Lung (tissue), 16 donors: Measurements from ENCODE around the gene HAVCR2. TPM values are rescaled to one million over a fixed set of nuclear protein-coding genes. Genes with fewer than 3 reads are reported as not detected.

Experiments
- ATAC-seq: fragments of 200-7000 bp; cut with Tn5 transposase; one replicate; pipeline ENCODE4 v1.9.1; 2020; ENCODE audit warnings: moderate number of reproducible peaks; ENCODE audit not compliant: insufficient read depth, low FRiP score
- DNase-seq, 3 donors: peaks; one replicate each; pipeline ENCODE4 v3.0.0-alpha.2; 2013 to 2017
- H3K27ac ChIP-seq, 2 donors: one replicate each; pipeline ENCODE4 v1.5.1; 2013; ENCODE audit warnings: mild to moderate bottlenecking in 2 of 2, moderate library complexity in 2 of 2, control low read depth in 1 of 2, inconsistent platforms in 1 of 2, low read depth in 1 of 2, low read length in 1 of 2
- H3K27me3 ChIP-seq, 3 donors: one replicate each; pipeline ENCODE4 v1.5.1; 2013; ENCODE audit warnings: low read length in 2 of 3; ENCODE audit not compliant: control insufficient read depth in 3 of 3, insufficient read depth in 3 of 3
- H3K36me3 ChIP-seq, 4 donors: one replicate each; pipeline ENCODE4 v1.5.1; 2013; ENCODE audit warnings: low read length in 4 of 4, mild to moderate bottlenecking in 1 of 4, moderate library complexity in 1 of 4; ENCODE audit not compliant: control insufficient read depth in 4 of 4, insufficient read depth in 4 of 4
- H3K4me1 ChIP-seq, 5 donors: one replicate each; pipeline ENCODE4 v1.5.1; 2013; ENCODE audit warnings: low read length in 5 of 5, mild to moderate bottlenecking in 2 of 5, moderate library complexity in 1 of 5; ENCODE audit not compliant: control insufficient read depth in 5 of 5, insufficient read depth in 5 of 5
- H3K4me3 ChIP-seq: one replicate; pipeline ENCODE4 v1.5.1; 2013; ENCODE audit warnings: mild to moderate bottlenecking, control low read depth, moderate library complexity
- H3K9ac ChIP-seq, 2 donors: one replicate each; pipeline ENCODE4 v1.5.1; 2013; ENCODE audit warnings: low read length in 2 of 2, control low read depth in 1 of 2; ENCODE audit not compliant: insufficient read depth in 1 of 2
- H3K9me3 ChIP-seq, 4 donors: one replicate each; pipeline ENCODE4 v1.5.1; 2013; ENCODE audit warnings: low read length in 3 of 4, mild to moderate bottlenecking in 1 of 4, moderate library complexity in 1 of 4; ENCODE audit not compliant: control insufficient read depth in 4 of 4, insufficient read depth in 3 of 4
- WGBS, 2 donors: extraction: QIAGEN DNeasy Blood & Tissue Kit; methylation state at CpG; one replicate each; pipeline ENCODE4 v1.1.7; 2013; 5-methylcytosine and 5-hydroxymethylcytosine counted together
- long read RNA-seq, 5 donors: transcript quantifications; one replicate each; lab custom pipeline, GENCODE V29; 2026
- polyA plus RNA-seq, 2 donors: library from polyadenylated mRNA; stranded (reverse); fragments of 200-250 nt; gene quantifications; one replicate each; pipeline ENCODE4 v1.2.1, GENCODE V29; 2013
- total RNA-seq, 2 donors: library from RNA; depleted of rRNA in 1 of 2; stranded (reverse); fragments of >200 nt in 1 of 2; gene quantifications; one replicate each; pipeline ENCODE4 v1.2.1, GENCODE V29; 2014 to 2021
- TF ChIP-seq, protein P1 (sequence below): IDR thresholded peaks from 2 replicates; pipeline ENCODE4 v1.5.1; 2012; ENCODE audit warnings: mild to moderate bottlenecking; ENCODE audit errors: control extremely low read depth, extremely low read depth
- donor health status: control.
- donor health status: control.
- donor health status: Bipolar disorder and iron deficiency.
- donor health status: healthy.
- donor health status: DM: yes; HTN: yes; CAD: no.

The HAVCR2 gene
- total RNA-seq (10 to 100 TPM; 13.0 to 32.6 TPM), polyA plus RNA-seq (10 to 100 TPM in 1 of 2 donors, 1 to 10 TPM in 1; 8.8 to 38.4 TPM)
- long read RNA-seq, donor 1, partial matches to known transcripts = 0 of 1 reads
- long read RNA-seq, donor 1, other reads (novel, unspliced or antisense) = 0 of 1 reads
- long read RNA-seq, donor 2 = 0 reads
- long read RNA-seq, donor 3 = 0 reads
- long read RNA-seq, donor 4 = 0 reads
- long read RNA-seq, donor 5, partial matches to known transcripts = 0 of 1 reads
- long read RNA-seq, donor 5, other reads (novel, unspliced or antisense) = 0 of 1 reads

DNA sequence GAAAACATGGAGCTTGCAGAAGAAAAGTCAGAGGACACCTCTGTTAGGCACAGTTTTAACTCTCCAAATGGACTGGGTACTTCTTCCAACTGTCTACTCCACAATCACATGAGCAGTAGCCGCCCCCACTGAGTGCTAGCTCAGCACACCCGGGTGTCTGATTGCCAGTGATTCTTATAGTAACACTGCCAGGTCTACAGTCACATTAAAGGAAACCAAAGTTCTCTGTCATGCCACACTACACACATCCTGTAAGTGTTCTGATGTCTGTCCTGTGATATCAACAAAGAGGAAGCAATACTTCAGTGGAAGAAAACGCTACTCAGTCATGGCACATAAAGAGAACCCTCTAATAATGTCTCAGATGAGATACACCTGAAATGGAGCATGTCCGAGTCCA lies at the start of gene HAVCR2:
HAVCR2 (minus strand) TSS at position 69 of the 400 bp plus-strand sequence; CDS start at position 8, 61 bp downstream.
- Histone ChIP-seq H3K4me3 (no peak within 1 kb of the TSS), H3K27me3 (no peaks in the 10 kb centered on the region), H3K36me3 (no peaks in the 10 kb centered on the region), H3K9me3 (no peaks in the 10 kb centered on the region), H3K9ac (no peak within 1 kb of the TSS), H3K27ac (peak within 1 kb of the TSS in 1 of 2 donors; percentile 79), H3K4me1 (peaks cover 0 to 4% (median 0%) of the 10 kb centered on the region in 5 donors)
- TF ChIP-seq, protein P1, sequence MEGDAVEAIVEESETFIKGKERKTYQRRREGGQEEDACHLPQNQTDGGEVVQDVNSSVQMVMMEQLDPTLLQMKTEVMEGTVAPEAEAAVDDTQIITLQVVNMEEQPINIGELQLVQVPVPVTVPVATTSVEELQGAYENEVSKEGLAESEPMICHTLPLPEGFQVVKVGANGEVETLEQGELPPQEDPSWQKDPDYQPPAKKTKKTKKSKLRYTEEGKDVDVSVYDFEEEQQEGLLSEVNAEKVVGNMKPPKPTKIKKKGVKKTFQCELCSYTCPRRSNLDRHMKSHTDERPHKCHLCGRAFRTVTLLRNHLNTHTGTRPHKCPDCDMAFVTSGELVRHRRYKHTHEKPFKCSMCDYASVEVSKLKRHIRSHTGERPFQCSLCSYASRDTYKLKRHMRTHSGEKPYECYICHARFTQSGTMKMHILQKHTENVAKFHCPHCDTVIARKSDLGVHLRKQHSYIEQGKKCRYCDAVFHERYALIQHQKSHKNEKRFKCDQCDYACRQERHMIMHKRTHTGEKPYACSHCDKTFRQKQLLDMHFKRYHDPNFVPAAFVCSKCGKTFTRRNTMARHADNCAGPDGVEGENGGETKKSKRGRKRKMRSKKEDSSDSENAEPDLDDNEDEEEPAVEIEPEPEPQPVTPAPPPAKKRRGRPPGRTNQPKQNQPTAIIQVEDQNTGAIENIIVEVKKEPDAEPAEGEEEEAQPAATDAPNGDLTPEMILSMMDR = no peak
- peak in 1 of 3 donors; percentile 21 for DNase-seq
- no peak for ATAC-seq
- 21 to 42% methylated on average over 4 of the region's 4 CpGs for WGBS, 2 donors

DNA sequence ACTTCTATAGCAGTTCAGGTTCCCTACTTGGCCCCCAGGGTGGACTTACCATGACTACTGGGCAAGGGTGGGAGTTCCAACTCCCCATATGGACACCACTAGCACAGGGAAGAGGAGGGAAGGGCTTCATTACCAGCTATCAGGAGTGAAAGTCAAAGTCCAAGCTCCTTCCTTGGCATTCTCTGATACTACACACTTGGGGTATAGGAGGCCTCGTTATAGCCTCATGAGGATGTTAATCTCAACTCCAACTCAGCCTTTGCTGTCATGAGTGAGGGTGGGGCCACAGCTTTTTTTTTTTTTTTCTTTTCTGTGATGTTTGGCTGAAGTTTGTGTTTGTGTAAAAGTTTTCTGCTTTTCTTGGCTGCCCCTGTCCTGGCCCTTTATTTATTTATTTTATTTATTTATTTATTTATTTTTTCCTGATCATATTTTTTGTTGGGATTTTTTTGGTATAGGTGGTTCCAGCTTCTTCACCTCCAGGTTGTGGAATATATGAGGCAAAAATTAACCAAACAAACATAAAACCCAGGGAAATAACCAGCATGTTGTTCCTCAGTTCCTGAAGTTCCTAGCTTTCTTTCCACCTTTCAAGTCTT lies 48.5 kb upstream of the HAVCR2 start:
- TF ChIP-seq, protein P1 = no peak
- Histone ChIP-seq H3K4me1 (no peaks in the 10 kb centered on the region), H3K36me3 (no peaks in the 10 kb centered on the region), H3K27me3 (no peaks in the 10 kb centered on the region), H3K4me3 (no peak overlapping the region), H3K27ac (no peak overlapping the region), H3K9ac (no peak overlapping the region), H3K9me3 (peaks cover 0 to 3% (median 0%) of the 10 kb centered on the region in 4 donors)
- no peak for ATAC-seq
- 89 to 96% methylated on average over 1 of the region's 1 CpG for WGBS, 2 donors
- no peak for DNase-seq

DNA sequence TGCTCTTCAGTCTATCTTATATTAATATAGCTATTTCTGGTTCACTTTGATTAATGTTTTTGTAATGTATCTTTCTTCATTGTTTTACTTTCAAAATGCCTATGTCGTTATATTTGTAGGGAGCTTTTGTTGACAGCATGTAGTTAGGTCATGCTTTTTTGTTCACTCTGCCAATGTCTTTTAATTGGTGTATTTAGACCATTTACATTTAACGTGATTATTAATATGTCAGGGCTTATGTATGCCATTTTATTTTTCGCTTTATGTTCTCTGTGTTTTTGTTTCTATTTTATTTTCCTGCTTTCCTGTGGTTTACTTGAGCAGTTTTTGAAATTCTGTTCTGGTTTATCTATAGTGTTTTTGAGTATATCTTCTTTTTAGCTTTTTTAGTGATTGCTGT lies 46.5 kb upstream of the HAVCR2 start:
- no peak for ATAC-seq
- WGBS, 2 donors = 79 to 89% methylated on average over 3 of the region's 3 CpGs
- H3K9me3 ChIP-seq = no peaks in the 10 kb centered on the region
- no peak overlapping the region for H3K27ac ChIP-seq
- no peaks in the 10 kb centered on the region for H3K36me3 ChIP-seq
- peaks cover 0 to 2% (median 0%) of the 10 kb centered on the region in 3 donors for H3K27me3 ChIP-seq
- no peak overlapping the region for H3K9ac ChIP-seq
- no peaks in the 10 kb centered on the region for H3K4me1 ChIP-seq
- TF ChIP-seq, protein P1 = no peak
- no peak overlapping the region for H3K4me3 ChIP-seq
- DNase-seq = no peak
